Stimulated activated CD8-positive, alpha-beta memory T cell treated with anti-CD3 and anti-CD28 coated beads, Interleukin-12 subunit alpha, Interleukin-12 subunit beta, amount 100 ng/mL, for 4 hours (primary cell): ENCODE data around the gene CDY2A.
"Not testable (repeated sequence)": the region's sequence is repeated elsewhere in the genome, so short reads cannot be mapped to it uniquely, and the experiment has no call there.

ENCODE experiments used
- DNase-seq: peaks from one replicate; pipeline ENCODE4 v3.0.0-alpha.2; 2020; ENCODE audit warnings: low read depth

CDY2A gene, protein sequence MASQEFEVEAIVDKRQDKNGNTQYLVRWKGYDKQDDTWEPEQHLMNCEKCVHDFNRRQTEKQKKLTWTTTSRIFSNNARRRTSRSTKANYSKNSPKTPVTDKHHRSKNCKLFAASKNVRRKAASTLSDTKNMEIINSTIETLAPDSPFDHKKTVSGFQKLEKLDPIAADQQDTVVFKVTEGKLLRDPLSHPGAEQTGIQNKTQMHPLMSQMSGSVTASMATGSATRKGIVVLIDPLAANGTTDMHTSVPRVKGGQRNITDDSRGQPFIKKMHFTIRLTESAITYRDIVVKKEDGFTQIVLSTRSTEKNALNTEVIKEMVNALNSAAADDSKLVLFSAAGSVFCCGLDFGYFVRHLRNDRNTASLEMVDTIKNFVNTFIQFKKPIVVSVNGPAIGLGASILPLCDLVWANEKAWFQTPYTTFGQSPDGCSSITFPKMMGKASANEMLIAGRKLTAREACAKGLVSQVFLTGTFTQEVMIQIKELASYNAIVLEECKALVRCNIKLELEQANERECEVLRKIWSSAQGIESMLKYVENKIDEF

DNA sequence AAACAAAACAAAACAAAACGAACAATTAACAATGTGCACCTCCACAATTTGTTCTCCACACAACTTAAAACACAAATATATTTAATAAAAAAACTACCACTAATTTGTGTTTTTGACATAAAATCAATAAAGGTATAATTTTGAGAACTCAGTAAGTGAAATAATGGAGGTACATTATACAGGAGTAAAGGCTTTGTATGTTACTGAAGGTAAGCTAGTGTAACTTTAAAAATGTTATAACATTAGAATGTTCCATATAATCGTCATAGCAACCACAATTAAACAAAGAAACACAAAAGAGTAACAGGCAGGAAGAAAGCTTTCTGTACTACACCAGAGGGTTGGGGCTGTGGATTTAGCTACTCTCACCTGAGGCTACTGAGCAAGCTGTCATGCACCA, at the start of gene CDY2A:
Gene CDY2A, plus strand, starts transcription at position 301 of the 400 bp plus-strand sequence. CDS start 328 bp downstream, outside the sequence.
- DNase-seq = not testable (repeated sequence)

DNA sequence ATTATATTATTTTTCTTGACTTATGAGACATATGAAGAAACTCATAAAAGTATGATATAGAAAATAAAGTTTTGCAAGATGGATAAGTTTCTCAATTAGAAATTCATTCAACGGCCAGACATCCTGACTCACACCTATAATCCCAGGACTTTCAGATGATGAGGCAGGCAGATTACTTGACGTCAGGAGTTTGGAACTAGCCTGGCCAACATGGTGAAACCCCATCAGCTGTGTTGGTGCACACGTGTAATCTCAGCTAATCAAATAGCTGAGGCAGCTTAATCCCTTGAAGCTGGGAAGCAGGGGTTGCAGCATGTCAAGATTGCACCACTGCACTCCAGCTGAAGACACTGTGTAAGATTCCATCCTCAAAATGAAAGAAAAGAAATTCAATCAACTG, 28.0 kb upstream of the CDY2A start:
- DNase-seq = not testable (repeated sequence)

GRCh38 chrY:17998266-17998665, 27.3 kb upstream of the CDY2A start:
- not testable (repeated sequence) for DNase-seq

GRCh38 chrY:18023897-18024296, 1.7 kb upstream of the CDY2A start:
- DNase-seq = not testable (repeated sequence)

DNA sequence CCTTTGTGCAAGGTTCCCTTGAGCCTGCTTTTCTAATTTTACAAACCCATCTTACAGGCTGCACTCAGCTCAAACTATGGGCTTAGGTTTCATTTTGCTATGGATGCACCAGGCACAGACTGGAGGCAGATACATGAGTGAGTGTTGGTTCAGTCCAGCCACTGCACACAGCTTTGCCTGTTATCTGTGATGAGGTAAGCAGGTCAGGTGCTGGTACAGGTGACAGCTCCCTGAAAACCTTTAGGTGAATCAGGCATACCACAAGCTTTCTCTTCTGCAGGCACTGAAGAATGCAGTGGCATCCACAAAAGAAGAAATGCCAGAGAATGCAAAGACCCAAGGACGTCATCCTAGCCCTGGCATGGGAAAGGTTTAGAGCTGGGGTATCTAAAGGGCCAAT, 3.3 kb downstream of the CDY2A start:
- not testable (repeated sequence) for DNase-seq

GRCh38 chrY:18030178-18030577, 4.6 kb downstream of the CDY2A start:
- DNase-seq = not testable (repeated sequence)

DNA sequence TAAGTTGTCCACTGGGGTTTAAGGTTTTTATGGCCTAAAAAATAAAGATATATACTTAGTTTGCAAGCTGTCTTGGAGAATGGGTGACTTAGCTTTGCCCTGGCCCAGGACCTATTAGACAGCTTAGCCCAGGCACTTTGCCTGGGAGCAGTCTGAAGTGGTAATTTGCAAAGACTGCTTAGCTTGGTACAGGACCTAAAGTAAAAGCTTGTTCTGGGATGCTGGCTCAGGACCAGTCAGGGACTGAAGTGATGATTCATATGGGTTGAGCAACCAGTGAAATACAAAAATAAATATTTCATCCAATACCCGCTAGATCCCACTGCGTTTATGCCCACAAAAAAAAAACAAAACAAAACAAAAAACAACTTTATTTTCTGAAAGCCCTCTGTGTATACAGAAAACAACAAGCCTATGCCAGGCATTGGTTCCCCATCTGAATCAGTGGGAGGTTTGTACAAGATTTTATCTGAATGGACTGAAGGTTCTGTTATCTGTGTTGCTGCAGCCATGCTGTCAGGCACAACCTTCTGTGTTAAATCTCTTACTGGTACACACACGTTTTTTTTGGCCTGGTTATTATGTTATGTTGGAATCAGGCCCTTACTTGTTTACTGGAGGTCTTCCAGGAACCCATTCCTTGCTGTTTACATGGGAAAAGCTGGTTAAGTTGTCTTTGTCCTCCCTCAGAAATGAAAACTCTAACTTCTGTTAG, 8.7 kb downstream of the CDY2A start:
- DNase-seq = not testable (repeated sequence)

GRCh38 chrY:18034864-18035263, 9.3 kb downstream of the CDY2A start:
- DNase-seq = not testable (repeated sequence)

DNA sequence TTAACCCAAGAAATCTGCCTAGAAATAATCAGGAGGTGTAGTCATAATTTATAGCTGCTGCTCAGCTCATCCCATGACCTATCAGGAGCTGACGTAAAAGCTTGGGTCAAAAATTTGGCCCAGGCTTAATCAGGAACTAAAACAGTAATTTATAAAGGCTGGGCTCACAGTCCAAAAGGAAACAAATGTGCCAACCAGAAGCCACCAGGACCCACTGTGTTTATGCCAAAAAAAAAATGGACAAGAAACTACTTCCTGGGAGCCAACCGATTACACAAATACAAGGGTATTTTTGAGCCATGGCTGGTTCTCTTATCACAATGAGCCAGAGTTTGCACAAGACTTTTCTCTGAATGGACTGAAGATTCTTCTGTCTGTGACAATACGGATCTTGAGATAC, 19.4 kb downstream of the CDY2A start:
- not testable (repeated sequence) for DNase-seq

GRCh38 chrY:18048149-18049040, 22.8 kb downstream of the CDY2A start:
- not testable (repeated sequence) for DNase-seq

GRCh38 chrY:18049061-18049460, 23.5 kb downstream of the CDY2A start:
- not testable (repeated sequence) for DNase-seq

GRCh38 chrY:18056473-18056872, 30.9 kb downstream of the CDY2A start:
- DNase-seq = not testable (repeated sequence)

- not testable (repeated sequence) for DNase-seq
Observed at GRCh38 chrY:18073464-18073863, 47.9 kb downstream of the CDY2A start.
